Inflammatory macrophage treated with lipopolysaccharide for 4 hours (primary cell): Measurements from ENCODE around the gene RASGRP3.

ENCODE experiments used
- DNase-seq: peaks from one replicate; pipeline ENCODE4 v3.0.0-alpha.2; 2020

Gene RASGRP3

GRCh38 chr2:33595385-33595784 is 118.9 kb downstream of the RASGRP3 start:
- no peak for DNase-seq

DNA sequence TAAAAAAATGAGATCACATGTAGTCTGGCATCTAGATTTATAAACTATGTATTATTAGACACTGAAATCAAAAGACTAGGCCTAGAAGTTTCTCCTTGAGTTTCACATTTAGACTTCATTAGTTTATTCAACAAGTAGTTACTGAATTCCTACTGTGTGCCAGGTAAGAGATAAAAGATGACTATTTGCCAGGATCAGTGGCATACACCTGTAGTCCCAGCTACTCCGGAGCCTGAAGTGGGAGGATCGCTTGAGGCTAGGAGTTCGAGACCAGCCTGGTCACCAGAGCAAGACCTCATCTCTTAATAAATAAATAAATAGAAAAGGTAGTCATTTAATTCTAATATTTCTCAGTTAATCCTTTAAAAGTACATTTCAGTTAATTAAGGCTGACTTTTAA is 120.6 kb downstream of the RASGRP3 start:
- no peak for DNase-seq

GRCh38 chr2:33598561-33599174 is 122.2 kb downstream of the RASGRP3 start:
- DNase-seq, result peak; percentile 51

DNA sequence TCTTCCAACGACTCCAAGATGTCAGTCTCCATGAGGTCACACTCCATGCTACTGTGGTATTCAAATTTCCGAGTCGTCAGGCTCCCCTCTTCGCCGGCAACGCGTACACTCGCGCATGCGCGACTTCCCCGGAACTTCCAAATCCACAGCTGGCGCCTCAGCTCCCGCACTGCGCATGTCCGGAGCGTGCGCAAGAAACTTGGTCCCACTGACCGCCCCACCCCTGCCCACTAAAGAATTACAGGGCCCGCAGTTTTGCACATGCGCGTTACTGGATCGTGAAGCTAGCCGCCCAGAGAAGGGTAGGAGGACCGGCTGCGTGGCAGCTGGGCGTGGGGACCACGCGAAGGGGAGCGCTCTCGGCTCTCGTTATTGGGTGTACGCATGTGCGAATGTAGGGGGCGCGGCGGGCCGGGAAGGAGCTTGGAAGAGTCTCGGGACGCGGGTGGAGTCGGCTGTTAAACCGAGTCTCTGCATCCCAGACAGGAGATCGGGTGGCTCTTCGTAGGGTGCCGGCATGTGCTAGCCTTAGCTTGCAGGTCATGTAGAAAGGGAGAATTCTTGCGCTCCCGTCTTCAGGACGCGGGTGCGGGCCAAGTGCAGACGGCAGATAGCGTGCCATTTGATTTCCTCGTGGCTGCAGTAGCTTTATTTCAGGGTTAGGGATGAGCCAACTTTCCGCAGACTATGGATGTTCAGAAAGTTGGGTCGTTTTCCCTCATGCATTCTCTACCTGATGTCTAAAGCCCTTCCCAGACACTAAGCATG is 122.9 kb downstream of the RASGRP3 start, which contains the start of gene FAM98A:
Gene FAM98A, minus strand, starts transcription at position 125 of the 768 bp plus-strand sequence. Its CDS starts 78 bp downstream, at position 47.
- peak; percentile 99 for DNase-seq

DNA sequence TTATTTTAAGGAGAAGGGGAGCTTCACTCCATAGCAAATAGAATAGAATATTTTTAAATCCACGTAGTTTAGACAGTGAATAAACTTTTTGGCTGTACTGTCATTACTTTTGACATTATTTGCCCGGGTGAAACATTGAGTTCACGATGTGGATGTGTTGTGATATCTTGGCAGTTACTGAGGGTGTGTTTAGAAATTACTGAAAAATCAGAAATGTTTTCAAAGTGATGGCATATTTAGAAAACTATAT is 123.4 kb downstream of the RASGRP3 start:
- no peak for DNase-seq

- DNase-seq, result no peak
Measured at GRCh38 chr2:33602201-33602830, 125.9 kb downstream of the RASGRP3 start.

- DNase-seq, result no peak
Measured at GRCh38 chr2:33603416-33603815, 127.0 kb downstream of the RASGRP3 start.

- DNase-seq, result no peak
Measured at GRCh38 chr2:33605056-33605455, 128.6 kb downstream of the RASGRP3 start.

GRCh38 chr2:33606100-33606499 is 129.7 kb downstream of the RASGRP3 start:
- DNase-seq, result no peak

DNA sequence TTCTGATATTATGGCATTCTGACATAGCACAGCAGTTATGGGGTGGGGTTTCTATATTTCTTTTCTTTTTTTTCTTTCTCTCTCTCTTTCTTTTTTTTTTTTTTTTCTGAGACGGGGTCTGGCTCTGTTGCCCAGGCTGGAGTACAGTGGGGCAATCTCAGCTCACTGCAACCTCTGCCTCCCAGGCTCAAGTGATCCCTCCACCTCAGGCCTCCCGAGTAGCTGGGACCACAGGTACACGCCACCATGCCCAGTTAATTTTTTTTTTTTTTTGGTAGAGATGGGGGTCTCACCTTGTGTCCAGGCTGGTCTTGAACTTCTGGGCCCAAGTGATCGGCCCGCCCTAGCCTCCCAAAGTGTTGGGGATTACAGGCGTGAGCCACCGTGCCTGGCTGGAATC is 130.2 kb downstream of the RASGRP3 start:
- no peak for DNase-seq

DNA sequence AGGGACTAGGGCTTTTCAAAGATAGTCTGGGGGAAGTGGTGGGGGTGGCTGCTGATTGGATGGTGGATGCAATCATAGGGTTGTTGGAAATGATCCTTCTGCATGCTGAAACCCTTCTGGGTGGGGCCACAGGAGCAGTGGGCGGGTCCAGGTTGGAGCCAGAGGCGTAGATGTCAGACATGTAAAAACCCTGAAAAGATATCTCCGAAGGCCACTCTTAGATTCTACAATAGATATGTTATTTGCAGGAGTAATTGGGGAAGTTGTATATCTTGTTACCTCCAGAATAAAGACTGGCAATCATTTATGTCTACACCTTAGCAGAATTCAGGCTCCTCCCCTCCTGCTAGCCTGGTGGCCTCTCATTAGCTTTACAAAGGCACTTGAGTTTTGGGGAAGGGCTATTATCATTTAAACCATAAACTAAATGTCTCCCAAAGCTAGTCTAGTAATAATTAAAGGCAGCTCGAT is 130.8 kb downstream of the RASGRP3 start:
- DNase-seq, result no peak

- no peak for DNase-seq
Measured at GRCh38 chr2:33607905-33608304, 131.5 kb downstream of the RASGRP3 start.

- no peak for DNase-seq
Measured at GRCh38 chr2:33614190-33614589, 137.7 kb downstream of the RASGRP3 start.
